Colonic mucosa (tissue), 4 donors: ENCODE data around the gene CDC25B. TPM values are rescaled to one million over a fixed set of nuclear protein-coding genes. Genes with fewer than 3 reads are reported as not detected.

Source experiments
- DNase-seq: peaks from one replicate; pipeline ENCODE4 v3.0.0-alpha.2; 2020
- H3K27ac ChIP-seq: fragments of 200-600 bp; one replicate; pipeline ENCODE4 v1.8.0; 2021
- H3K27me3 ChIP-seq: fragments of 200-600 bp; one replicate; pipeline ENCODE4 v1.8.0; 2021
- H3K36me3 ChIP-seq: fragments of 200-600 bp; one replicate; pipeline ENCODE4 v1.8.0; 2021
- H3K4me1 ChIP-seq: fragments of 200-600 bp; one replicate; pipeline ENCODE4 v1.8.0; 2021; ENCODE audit warnings: mild to moderate bottlenecking
- H3K4me3 ChIP-seq: fragments of 200-600 bp; one replicate; pipeline ENCODE4 v1.8.0; 2021
- H3K9ac ChIP-seq, 2 donors: one replicate each; pipeline ENCODE4 v1.7.0; 2013; ENCODE audit warnings: control low read depth in 2 of 2, low read depth in 2 of 2, low read length in 2 of 2
- H3K9me3 ChIP-seq: fragments of 200-600 bp; one replicate; pipeline ENCODE4 v1.8.0; 2021
- intact Hi-C: fragments of 100-400 bp; cut with DNase I; formaldehyde crosslinking; loops from one replicate; pipeline ENCODE4 v1.14.1; 2022
- total RNA-seq, 2 donors: library from RNA; stranded (reverse); fragmentation: NEBNext Ultra II Directional in 1 of 2; extraction: Animal tissue kit (Norgen Biotek cat#: 25700) in 1 of 2; gene quantifications; one replicate each; pipeline ENCODE4 v1.2.1, GENCODE V29; 2021
- TF ChIP-seq, protein P1 (sequence below): fragments of 200-600 bp; IDR thresholded peaks from one replicate; pipeline ENCODE4 v1.8.0; 2022; ENCODE audit warnings: antibody characterized with exemption, mild to moderate bottlenecking
- donor health status: healthy.
- donor health status: DM: no; HTN: no; CAD: no.
- donor health status: DM: no; HTN: no; CAD: no.

CDC25B gene
- total RNA-seq, 2 donors from 2014 or later, result 41.9 to 65.5 TPM

DNA sequence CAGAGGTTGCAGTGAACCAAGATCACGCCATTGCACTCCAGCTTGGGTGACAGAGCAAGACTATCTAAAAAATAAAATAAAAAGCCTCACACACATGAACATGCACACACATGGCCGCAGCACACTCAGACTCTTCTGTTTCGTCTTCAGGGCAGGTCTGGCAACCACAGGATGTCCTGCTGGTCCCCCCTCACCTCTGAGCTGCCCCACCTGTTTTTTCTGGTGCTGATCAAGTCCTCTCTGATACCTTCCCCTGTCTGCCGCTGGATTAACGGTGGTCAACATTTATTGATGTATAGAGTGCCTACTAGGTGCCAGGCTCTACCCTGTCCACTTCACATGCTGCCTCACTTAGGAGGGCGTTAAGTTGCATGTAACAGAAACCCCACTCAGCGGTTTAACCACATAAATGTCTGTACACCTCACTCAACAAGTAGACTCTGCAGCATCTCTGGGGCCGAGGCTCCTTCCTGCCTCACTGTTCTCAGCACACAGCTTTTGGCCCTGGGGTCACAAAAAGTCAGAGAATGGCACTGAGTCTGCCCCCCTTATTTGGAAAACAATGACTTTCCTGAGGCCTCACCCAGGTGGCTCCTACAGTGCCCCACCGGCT is 19.7 kb downstream of the CDC25B start:
- Histone ChIP-seq H3K9ac (no peak overlapping the region), H3K4me1 (peaks cover 25% of the 10 kb centered on the region), H3K27me3 (no peaks in the 10 kb centered on the region), H3K9me3 (no peaks in the 10 kb centered on the region), H3K36me3 (no peaks in the 10 kb centered on the region), H3K27ac (no peak overlapping the region), H3K4me3 (no peak overlapping the region)
- TF ChIP-seq, protein P1, sequence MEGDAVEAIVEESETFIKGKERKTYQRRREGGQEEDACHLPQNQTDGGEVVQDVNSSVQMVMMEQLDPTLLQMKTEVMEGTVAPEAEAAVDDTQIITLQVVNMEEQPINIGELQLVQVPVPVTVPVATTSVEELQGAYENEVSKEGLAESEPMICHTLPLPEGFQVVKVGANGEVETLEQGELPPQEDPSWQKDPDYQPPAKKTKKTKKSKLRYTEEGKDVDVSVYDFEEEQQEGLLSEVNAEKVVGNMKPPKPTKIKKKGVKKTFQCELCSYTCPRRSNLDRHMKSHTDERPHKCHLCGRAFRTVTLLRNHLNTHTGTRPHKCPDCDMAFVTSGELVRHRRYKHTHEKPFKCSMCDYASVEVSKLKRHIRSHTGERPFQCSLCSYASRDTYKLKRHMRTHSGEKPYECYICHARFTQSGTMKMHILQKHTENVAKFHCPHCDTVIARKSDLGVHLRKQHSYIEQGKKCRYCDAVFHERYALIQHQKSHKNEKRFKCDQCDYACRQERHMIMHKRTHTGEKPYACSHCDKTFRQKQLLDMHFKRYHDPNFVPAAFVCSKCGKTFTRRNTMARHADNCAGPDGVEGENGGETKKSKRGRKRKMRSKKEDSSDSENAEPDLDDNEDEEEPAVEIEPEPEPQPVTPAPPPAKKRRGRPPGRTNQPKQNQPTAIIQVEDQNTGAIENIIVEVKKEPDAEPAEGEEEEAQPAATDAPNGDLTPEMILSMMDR, result no peak
- no peak for DNase-seq
- intact Hi-C loops, result loop anchor here (2.0 kb wide), 1 partner anchor 27 kb away; no protein-coding TSS in a partner anchor

GRCh38 chr20:3818155-3819151 is 22.3 kb downstream of the CDC25B start:
- no peaks in the 10 kb centered on the region for H3K9me3 ChIP-seq
- peak overlapping the region in 1 of 2 donors; percentile 53 for H3K9ac ChIP-seq
- H3K27ac ChIP-seq, result peak overlapping the region; percentile 56
- no peak overlapping the region for H3K4me3 ChIP-seq
- peaks cover 12% of the 10 kb centered on the region for H3K4me1 ChIP-seq
- H3K27me3 ChIP-seq, result no peaks in the 10 kb centered on the region
- DNase-seq, result peak; percentile 86
- peaks cover 9% of the 10 kb centered on the region for H3K36me3 ChIP-seq
- TF ChIP-seq, protein P1, result peak; percentile 67
- intact Hi-C loops, result no loop called here

DNA sequence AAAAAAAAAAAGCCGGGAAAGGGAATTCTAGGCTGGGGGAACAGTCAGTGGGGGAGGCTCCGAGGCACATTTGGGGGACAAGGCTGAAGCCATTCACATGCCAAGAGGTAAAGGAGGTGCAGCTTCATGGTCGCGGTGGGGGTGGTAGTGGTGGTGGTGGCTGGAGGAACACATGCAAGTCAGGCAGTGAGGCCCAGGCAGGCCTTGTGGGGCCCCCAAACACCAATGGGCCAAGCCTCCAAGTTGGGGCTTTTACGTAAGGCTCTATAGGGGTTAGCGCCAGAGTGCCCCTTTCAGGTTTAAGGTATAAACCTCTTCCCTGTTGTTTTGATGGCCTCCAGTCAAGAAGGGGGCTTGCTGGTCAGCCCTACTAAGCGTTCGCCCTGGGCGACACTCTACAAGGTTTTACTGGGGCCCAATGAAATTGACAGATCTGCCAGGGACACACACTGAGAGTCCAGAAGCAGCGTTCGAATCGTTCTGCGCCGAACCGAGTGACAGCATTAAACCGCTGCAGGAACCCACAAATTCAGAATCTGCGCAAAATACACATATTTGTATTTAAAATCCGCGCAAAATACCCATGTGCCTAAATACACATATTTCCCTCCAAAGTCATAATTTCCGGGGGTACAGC is 23.4 kb downstream of the CDC25B start:
- H3K9ac ChIP-seq, result peak overlapping the region; percentile 72 to 88
- H3K4me1 ChIP-seq, result peaks cover 9% of the 10 kb centered on the region
- no peaks in the 10 kb centered on the region for H3K9me3 ChIP-seq
- TF ChIP-seq, protein P1, result no peak
- H3K27ac ChIP-seq, result peak overlapping the region; percentile 91
- H3K36me3 ChIP-seq, result peaks cover 9% of the 10 kb centered on the region
- H3K4me3 ChIP-seq, result peak overlapping the region; percentile 53
- no peaks in the 10 kb centered on the region for H3K27me3 ChIP-seq
- intact Hi-C loops, result no loop called here
- no peak for DNase-seq

DNA sequence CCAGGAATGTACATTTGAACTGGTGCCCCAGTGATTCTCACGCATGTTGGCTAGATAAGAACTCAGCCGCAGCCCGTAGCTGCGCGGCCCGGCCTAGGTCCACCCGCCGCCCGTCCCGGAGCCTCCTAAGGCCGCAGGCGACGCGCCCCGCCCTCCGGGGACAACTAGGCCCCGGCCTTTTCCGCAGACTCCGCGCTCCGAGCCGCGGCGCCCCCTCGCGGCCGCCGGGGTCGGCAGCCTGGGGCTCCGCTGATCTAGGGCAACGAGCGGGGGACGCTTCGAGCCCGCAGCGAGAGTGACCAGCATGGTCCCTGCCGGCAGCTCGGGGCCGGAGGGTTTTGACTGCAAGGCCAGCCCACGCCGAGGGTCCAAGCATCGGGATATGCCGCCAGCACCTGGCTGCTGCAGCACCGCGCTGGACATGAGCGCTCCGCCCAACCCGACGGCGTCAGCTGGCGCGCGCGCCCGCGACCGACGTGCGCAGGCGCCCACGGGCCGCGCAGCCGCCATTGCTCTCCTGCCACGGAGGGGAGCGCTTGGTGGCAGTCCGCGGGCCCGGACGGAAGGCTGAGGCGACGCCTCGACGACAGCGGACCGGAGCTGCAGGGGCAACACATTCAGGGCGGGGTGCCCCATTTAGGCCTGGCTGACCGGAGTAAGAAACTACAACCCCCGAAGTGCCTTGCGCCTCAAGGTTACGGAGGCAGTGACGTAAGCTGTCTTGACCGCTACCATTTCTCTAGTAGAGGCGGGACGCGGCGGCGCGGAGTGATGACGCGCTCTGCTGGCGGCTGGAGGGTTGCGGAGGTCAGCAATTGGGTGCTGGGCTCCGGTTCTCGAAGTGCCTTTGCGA is 24.2 kb downstream of the CDC25B start, which contains the start of gene AP5S1:
Gene AP5S1, plus strand, starts transcription at position 500 of the 853 bp plus-strand sequence. CDS start 1,571 bp downstream, outside the sequence.
- Histone ChIP-seq H3K27me3 (no peaks in the 10 kb centered on the region), H3K27ac (peak within 1 kb of the TSS; percentile 91), H3K9ac (peak within 1 kb of the TSS; percentile 72 to 88), H3K9me3 (no peaks in the 10 kb centered on the region), H3K4me1 (peaks cover 9% of the 10 kb centered on the region), H3K4me3 (peak within 1 kb of the TSS; percentile 53), H3K36me3 (peaks cover 9% of the 10 kb centered on the region)
- peak; percentile 99 for DNase-seq
- intact Hi-C loops, result no loop called here
- TF ChIP-seq, protein P1, result peak; percentile 98
